SK-N-SH treated with all-trans-retinoic acid at 6 μM for 48 hours (cell line): ENCODE data around the gene IGSF9.

Experiments
- ATAC-seq: fragments of 200-7000 bp; cut with Tn5 transposase; 3 replicates; pipeline ENCODE4 v1.9.1; 2020; ENCODE audit warnings: mild to moderate bottlenecking, moderate library complexity
- ARNTL ChIP-seq: fragments of 450-650 bp; formaldehyde crosslinking; IDR thresholded peaks from 2 replicates; pipeline ENCODE4 v1.5.0; 2020; ENCODE audit warnings: low read depth, mild to moderate bottlenecking, moderate library complexity, borderline replicate concordance
- BACH2 ChIP-seq: fragments of 250-450 bp; sonication (Bioruptor Pico); IDR thresholded peaks from 2 replicates; pipeline ENCODE4 v1.9.0; 2021; ENCODE audit warnings: mild to moderate bottlenecking, borderline replicate concordance
- CSDC2 ChIP-seq: fragments of 250-450 bp; sonication (Bioruptor Pico); IDR thresholded peaks from 2 replicates; pipeline ENCODE4 v1.5.0; 2020; ENCODE audit warnings: mild to moderate bottlenecking, moderate library complexity
- ESRRG ChIP-seq: fragments of 250-450 bp; sonication (Bioruptor Pico); IDR thresholded peaks from 2 replicates; pipeline ENCODE4 v1.6.1; 2021; ENCODE audit warnings: mild to moderate bottlenecking
- ISL1 ChIP-seq: fragments of 250-450 bp; sonication (Bioruptor Pico); IDR thresholded peaks from 2 replicates; pipeline ENCODE4 v2.1.2; 2022; ENCODE audit warnings: mild to moderate bottlenecking, moderate library complexity
- OSR1 ChIP-seq: fragments of 250-450 bp; sonication (Bioruptor Pico); IDR thresholded peaks from 2 replicates; pipeline ENCODE4 v1.8.0; 2022; ENCODE audit warnings: moderate library complexity, mild to moderate bottlenecking, inconsistent platforms
- PATZ1 ChIP-seq: fragments of 250-450 bp; sonication (Bioruptor Pico); IDR thresholded peaks from 2 replicates; pipeline ENCODE4 v1.8.0; 2020; ENCODE audit warnings: mild to moderate bottlenecking, moderate library complexity, borderline replicate concordance
- POU6F1 ChIP-seq: fragments of 250-450 bp; sonication (Bioruptor Pico); IDR thresholded peaks from 2 replicates; pipeline ENCODE4 v1.8.0; 2021; ENCODE audit warnings: low read depth, mild to moderate bottlenecking, moderate library complexity, borderline replicate concordance
- PPARA ChIP-seq: fragments of 250-450 bp; sonication (Bioruptor Pico); IDR thresholded peaks from 2 replicates; pipeline ENCODE4 v1.5.0; 2020; ENCODE audit warnings: mild to moderate bottlenecking, borderline replicate concordance
- RARB ChIP-seq: fragments of 250-450 bp; sonication (Bioruptor Pico); IDR thresholded peaks from 2 replicates; pipeline ENCODE4 v1.8.0; 2021; ENCODE audit warnings: mild to moderate bottlenecking, moderate library complexity
- TCF4 ChIP-seq: fragments of 250-450 bp; sonication (Bioruptor Pico); IDR thresholded peaks from 2 replicates; pipeline ENCODE4 v1.8.0; 2021; ENCODE audit warnings: mild to moderate bottlenecking, moderate library complexity, borderline replicate concordance
- TOX ChIP-seq: fragments of 250-450 bp; sonication (Bioruptor Pico); IDR thresholded peaks from 2 replicates; pipeline ENCODE4 v1.8.0; 2021; ENCODE audit warnings: mild to moderate bottlenecking, moderate library complexity, borderline replicate concordance
- ZC3H10 ChIP-seq: fragments of 250-450 bp; sonication (Bioruptor Pico); IDR thresholded peaks from 2 replicates; pipeline ENCODE4 v1.5.1; 2021; ENCODE audit warnings: mild to moderate bottlenecking, moderate library complexity
- ZFP3 ChIP-seq: fragments of 250-450 bp; sonication (Bioruptor Pico); IDR thresholded peaks from 2 replicates; pipeline ENCODE4 v1.5.0; 2020; ENCODE audit warnings: mild to moderate bottlenecking, moderate library complexity
- ZFP30 ChIP-seq: fragments of 450-650 bp; formaldehyde crosslinking; IDR thresholded peaks from 2 replicates; pipeline ENCODE4 v1.5.0; 2022; ENCODE audit warnings: mild to moderate bottlenecking, moderate library complexity
- ZNF565 ChIP-seq: fragments of 450-650 bp; formaldehyde crosslinking; conservative IDR thresholded peaks from 2 replicates; pipeline ENCODE4 v1.5.0; 2020; ENCODE audit warnings: low read depth, mild to moderate bottlenecking, moderate library complexity
- ZNF70 ChIP-seq: fragments of 450-650 bp; formaldehyde crosslinking; IDR thresholded peaks from 2 replicates; pipeline ENCODE4 v1.5.0; 2020; ENCODE audit warnings: mild to moderate bottlenecking, moderate library complexity
- ZNF8 ChIP-seq: fragments of 450-650 bp; formaldehyde crosslinking; IDR thresholded peaks from 2 replicates; pipeline ENCODE4 v1.5.0; 2020; ENCODE audit warnings: mild to moderate bottlenecking, moderate library complexity
- TF ChIP-seq, protein P1 (sequence below): fragments of 250-450 bp; sonication (Bioruptor Pico); IDR thresholded peaks from 2 replicates; pipeline ENCODE4 v1.5.1; 2021; ENCODE audit warnings: mild to moderate bottlenecking, moderate library complexity
- TF ChIP-seq, protein P2 (sequence below): fragments of 250-450 bp; sonication (Bioruptor Pico); IDR thresholded peaks from 2 replicates; pipeline ENCODE4 v1.5.1; 2020; ENCODE audit warnings: low read depth, mild to moderate bottlenecking, moderate library complexity

Gene IGSF9

DNA sequence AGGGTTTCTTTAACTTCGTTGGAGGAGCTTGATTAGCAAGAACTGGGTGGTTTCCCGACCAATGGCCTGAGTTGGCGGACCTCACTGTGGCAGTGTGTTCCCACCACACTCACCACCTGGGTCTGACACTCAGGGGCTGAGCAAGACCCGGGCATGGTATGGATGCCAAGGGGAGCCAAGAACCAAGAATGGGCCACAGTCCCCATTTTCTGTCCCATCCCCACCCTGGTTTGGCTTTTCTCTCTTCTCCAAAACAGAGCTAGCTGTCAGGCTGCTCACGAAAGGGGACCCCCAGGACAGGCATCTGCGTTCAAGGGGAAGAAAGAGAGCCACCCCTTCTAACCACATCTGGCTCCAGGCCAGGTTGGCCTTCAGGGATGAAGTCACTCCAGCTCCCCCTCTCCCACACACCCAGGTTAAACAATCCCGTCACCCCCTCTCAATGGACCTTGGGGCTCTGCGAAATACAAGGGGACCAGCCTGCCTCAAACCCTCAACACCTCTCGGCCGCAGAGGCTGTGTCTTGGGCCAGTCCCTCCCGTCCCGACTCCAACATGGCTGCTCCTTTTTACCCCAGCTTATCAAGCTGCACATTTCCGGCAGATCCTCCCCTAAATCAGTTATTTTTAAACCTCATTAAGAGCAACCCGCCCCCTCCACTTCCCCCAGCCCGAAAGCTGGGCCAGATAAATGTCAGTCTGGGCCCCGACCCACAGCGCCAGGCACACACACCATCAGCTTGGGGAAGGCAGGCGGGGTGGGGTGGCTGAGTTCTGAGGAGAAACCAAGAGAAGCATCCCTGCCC, 23.5 kb downstream of the IGSF9 start:
- no peak for TF ChIP-seq ZFP3 (CRISPR knock-in tag)
- TF ChIP-seq RARB (CRISPR knock-in tag): no peak
- no peak for TF ChIP-seq CSDC2 (CRISPR knock-in tag)
- TF ChIP-seq, protein P1, sequence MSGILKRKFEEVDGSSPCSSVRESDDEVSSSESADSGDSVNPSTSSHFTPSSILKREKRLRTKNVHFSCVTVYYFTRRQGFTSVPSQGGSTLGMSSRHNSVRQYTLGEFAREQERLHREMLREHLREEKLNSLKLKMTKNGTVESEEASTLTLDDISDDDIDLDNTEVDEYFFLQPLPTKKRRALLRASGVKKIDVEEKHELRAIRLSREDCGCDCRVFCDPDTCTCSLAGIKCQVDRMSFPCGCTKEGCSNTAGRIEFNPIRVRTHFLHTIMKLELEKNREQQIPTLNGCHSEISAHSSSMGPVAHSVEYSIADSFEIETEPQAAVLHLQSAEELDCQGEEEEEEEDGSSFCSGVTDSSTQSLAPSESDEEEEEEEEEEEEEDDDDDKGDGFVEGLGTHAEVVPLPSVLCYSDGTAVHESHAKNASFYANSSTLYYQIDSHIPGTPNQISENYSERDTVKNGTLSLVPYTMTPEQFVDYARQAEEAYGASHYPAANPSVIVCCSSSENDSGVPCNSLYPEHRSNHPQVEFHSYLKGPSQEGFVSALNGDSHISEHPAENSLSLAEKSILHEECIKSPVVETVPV (CRISPR knock-in tag): no peak
- no peak for TF ChIP-seq ESRRG (CRISPR knock-in tag)
- TF ChIP-seq POU6F1 (CRISPR knock-in tag): no peak
- TF ChIP-seq ZNF565 (CRISPR knock-in tag): no peak
- TF ChIP-seq, protein P2, sequence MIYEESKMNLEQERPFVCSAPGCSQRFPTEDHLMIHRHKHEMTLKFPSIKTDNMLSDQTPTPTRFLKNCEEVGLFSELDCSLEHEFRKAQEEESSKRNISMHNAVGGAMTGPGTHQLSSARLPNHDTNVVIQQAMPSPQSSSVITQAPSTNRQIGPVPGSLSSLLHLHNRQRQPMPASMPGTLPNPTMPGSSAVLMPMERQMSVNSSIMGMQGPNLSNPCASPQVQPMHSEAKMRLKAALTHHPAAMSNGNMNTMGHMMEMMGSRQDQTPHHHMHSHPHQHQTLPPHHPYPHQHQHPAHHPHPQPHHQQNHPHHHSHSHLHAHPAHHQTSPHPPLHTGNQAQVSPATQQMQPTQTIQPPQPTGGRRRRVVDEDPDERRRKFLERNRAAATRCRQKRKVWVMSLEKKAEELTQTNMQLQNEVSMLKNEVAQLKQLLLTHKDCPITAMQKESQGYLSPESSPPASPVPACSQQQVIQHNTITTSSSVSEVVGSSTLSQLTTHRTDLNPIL (CRISPR knock-in tag): no peak
- TF ChIP-seq PPARA (CRISPR knock-in tag): no peak
- no peak for ATAC-seq

DNA sequence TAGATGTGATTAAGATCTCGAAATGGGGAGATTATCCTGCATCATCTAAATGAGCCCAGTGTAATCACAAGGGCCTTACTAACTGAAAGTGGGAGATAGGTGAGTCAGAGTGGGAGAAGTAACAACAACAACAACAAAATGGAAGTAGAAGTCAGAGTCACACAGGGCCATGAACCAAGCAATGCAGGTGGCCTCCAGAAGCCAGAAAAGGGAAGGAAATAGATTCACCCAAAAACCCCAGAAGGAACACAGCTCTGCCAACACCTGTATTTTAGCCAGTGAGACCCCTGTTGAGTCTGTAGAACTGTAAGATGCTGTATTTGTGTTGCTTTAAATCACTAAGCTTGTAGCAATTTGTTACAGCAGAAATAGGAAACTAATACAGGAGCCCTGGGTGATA, 24.2 kb downstream of the IGSF9 start:
- ATAC-seq: no peak
- TF ChIP-seq PPARA (CRISPR knock-in tag): no peak

DNA sequence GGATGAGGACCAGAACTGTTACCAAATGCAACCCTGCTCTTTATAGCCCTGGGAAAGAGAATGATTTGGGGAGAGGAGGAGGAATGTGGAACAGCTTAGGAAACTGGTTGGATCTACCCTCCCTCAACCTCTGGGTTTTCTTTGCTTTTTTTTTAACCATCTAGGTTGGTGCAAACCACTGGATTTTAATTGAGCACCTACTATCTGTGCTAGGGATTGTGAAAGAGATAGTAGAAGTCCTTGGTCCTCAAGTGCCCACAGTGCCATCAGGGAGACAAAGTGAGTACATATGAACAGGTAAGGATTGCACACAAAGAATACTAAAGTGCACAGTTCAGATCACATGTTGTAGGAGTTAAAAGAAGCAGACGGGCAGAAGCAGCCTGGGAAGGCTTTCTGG, 24.8 kb downstream of the IGSF9 start:
- no peak for TF ChIP-seq ZFP30 (CRISPR knock-in tag)
- TF ChIP-seq BACH2 (CRISPR knock-in tag): no peak
- TF ChIP-seq ZFP3 (CRISPR knock-in tag): no peak
- no peak for TF ChIP-seq RARB (CRISPR knock-in tag)
- TF ChIP-seq TOX (CRISPR knock-in tag): no peak
- TF ChIP-seq TCF4 (CRISPR knock-in tag): no peak
- no peak for TF ChIP-seq OSR1 (CRISPR knock-in tag)
- TF ChIP-seq ZNF70 (CRISPR knock-in tag): no peak
- no peak for TF ChIP-seq CSDC2 (CRISPR knock-in tag)
- no peak for TF ChIP-seq ZC3H10 (CRISPR knock-in tag)
- TF ChIP-seq ISL1: no peak
- TF ChIP-seq PATZ1 (CRISPR knock-in tag): no peak
- no peak for TF ChIP-seq ZNF8 (CRISPR knock-in tag)
- TF ChIP-seq ARNTL: no peak
- TF ChIP-seq, protein P1 (CRISPR knock-in tag): no peak
- no peak for TF ChIP-seq PPARA (CRISPR knock-in tag)
- TF ChIP-seq, protein P2 (CRISPR knock-in tag): no peak
- no peak for ATAC-seq
